CD4-positive, alpha-beta T cell treated with Interleukin-4 for 4 hours (primary cell): ENCODE results near the gene RPE.

Experiments
- DNase-seq: peaks from one replicate; pipeline ENCODE4 v3.0.0-alpha.2; 2020

RPE gene

DNA sequence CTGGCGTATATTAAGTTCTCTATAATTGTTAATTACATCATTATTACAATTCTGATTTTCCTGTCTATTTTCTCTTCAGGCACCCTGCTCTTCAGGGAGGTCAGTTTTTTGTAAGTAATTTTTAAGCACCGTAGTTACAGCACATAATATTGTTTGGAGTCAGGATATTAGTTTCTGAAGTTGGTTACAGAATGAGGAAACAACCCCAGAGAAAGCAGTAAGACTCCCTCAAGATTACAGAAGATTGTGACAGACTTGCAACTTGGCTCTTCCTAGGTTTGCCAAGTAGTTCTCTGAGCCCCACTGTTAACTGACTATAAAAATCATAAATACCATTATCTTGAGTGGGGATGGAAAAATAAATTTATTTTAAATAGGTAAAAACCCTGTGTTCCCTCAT is 921 bp downstream of the RPE start:
- DNase-seq, result no peak

DNA sequence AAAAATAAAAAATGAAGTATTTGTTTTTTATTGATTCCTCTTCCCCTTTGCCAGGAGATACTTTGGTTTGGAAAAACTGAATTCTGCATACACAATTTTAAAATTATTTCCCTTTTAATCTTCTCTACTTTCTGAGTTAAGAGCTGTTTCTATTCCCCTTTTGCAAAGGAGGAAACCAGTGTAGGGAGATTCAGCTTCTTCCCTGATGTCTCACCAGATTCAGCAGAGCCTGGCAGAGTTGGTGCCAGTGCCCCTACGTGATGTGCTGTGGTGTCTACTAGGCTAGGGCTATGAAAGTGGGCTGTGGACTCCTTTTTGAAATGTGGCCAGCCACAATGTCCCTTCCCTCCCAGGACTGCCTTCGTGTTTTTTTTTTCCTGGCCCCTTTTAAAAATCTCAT is 2.4 kb downstream of the RPE start:
- DNase-seq, result no peak

DNA sequence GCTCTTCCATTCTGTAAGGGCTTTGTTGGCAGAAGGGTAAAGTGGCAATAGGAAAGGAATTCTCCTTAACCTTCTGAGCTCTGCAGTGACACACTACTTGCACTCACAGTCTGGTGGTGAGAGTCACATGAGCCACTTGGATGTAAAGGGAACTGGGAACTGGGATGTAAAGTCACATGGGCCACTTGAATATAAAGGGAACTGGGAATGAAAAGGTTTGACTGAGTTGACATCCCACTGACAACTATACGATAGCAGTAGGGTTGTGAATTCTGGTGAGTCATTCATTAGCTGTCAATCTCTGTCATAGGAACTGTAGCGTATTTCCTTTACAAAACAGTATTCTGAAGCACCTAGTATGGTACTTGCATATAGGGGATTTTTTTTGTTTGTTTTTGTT is 5.5 kb downstream of the RPE start:
- no peak for DNase-seq

DNA sequence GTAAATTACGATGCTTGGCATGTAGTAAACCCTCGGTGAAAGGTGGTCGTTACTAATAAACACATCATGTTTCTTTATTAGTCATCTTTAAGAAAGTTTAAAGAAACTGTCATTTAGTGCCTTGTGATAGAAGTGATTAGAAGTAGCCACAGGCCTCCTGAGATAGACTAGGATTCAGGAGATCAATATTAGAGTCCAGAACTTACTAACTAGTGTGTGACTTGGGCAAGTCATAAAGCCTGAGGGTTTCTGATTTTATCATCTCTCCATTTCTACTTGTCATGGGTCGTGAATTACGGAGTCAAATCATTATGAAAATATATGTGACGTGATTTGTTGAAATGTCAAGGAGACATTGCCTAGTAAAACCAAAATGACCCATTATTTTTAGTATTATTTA is 6.7 kb downstream of the RPE start:
- DNase-seq, result no peak

DNA sequence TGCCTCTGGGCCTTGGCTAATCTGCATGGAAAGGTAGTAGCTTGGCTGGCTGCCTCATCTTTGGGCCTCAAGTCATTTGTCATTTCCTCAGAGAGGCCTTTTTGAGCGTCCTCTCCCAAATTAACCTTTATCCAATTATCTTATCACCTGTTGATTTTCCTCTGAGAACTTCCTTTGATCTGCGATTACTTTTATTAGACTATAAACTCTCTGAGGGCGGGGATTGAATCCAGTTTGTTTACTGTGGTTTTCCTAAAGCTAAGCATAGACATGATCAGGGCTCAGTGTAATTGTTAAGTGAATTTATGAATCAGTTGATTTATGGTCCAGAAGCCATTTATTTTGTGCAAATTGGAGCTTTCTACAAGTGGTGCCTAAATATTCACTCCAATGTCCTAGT is 7.5 kb downstream of the RPE start:
- DNase-seq, result no peak

DNA sequence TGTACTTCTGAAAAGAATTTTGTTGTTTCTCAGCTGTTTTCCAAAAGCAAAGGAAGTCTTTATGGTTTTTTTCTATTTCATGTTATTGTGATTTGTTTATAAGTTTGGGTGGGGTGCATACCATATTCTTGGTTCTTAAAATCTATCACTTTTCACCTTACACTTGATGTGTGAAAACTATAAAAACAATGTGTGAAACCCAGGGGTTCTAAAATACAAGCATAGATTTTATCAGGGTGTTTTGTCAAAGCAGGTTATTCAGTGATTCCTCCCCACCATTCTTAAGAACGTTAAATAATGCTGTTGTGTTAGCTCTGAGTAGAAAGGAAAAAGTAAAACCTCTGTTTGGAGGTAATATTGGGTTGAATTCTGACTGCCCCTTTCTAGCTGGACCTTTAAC is 17.7 kb downstream of the RPE start:
- DNase-seq, result no peak

DNA sequence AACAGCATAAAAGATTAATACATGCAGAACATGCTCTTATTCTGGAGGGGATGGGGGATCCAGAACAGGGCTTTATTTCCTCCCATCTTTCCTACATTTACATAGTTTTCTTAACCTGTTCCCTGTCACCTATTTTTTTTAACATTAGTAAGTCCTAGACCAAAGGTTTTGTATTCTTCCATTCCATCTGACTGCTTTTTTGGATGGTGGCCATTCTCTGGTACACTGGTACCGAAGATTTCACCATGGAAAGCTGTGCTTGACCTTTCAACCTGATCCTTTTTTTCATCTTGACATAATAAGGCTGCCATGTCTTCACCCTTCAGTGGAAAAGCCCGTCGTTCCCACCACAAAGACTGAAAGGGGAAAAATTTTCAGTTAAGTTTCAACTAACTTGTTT is 20.4 kb downstream of the RPE start:
- no peak for DNase-seq

DNA sequence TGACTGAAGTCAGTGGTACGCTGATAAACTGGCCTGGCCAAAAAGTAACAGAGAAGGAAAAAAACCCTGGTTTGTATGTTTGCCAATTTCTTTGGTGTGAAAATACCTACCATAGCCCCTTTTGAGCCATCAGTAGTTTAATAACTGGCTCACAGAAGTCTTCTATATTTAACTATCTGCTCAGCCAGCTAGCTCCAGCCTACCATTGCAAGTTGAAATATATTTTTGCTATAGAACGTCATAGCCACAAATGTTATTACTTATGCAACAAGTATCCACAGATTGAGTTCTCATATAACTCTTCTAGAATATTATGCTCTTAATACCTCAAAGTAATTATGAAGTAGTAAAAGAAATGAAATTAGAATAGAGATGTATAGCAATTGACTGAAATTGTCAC is 25.2 kb downstream of the RPE start:
- DNase-seq, result no peak

DNA sequence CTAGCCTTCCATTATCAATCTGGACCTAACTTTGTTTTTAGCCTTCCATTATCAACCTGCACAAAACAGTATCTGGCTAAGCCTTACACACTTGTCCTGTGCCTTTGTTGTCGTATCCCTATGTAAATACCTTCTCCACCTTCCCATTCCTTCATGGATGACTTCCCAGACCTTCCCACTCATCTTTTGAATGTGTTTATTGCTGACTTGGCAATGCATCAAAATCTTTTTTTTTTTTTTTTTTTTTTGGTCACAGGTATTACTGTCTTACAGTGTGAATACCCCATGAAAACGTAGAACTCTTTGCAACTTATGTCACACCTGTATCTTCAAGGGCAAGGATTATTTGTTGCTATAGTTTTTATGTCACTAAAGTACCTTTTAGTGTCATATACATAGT is 25.7 kb downstream of the RPE start:
- no peak for DNase-seq

DNA sequence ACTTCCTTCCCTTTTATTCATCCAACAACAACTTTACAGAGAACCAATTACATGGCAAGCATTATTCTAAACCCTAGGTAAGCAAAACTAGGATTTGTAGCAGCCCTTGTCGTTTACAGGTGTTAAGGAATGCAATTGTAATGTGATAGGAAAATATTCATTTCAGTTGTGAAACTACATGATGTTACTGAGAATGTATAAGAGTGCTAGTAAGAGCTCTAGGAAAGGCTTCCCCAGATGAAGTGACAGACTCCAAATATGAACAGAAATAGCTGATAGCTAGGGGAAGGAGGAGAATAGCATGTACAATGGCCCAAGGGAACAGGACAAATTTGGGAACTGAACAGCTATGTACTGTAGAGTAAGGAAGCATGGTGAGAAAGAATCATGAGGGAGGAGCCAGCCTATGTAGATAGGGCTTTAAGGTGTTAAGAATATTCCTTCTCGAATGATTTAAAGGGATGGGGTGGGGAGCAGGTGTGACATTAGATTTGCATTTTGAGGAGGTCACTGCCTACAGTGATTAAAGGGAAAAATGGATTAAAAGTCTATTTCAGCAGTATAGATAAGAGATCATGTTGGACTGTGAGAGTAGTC is 31.7 kb downstream of the RPE start:
- DNase-seq, result no peak

DNA sequence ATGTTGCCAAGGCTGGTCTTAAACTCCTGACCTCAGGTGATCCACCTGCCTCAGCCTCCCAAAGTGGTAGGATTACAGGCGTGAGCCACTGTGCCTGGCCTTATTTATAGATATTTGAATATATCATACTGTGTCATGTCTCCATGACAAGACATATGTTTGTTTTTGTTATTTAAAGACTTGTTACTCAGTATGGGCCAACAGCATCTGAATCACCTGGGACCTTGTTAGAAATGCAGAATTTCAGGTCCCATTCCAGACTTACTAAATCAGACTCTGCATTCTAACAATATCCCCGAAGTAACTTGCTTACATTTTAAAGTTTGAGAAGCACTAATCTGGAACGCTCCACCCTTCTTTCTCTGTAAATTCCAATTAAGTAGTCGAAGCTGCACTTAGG is 33.2 kb downstream of the RPE start:
- DNase-seq, result no peak

DNA sequence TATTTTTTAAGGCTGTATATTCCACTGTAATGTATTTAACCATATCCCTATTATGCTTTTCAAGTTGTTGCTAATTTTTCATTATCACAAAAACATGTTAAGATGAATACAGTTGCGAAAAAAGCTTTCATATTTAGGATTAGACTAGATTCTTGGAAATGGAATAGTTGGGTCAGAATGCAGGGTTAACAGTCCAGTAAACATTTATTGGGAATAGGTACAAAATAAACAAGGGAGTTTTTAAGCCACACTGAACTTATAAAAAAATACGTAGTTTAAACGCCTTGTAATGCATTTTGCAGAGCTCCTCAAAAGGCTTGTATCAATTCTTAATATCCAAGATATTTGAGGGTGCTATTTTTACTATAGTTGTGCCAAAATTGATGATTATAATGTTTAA is 35.6 kb downstream of the RPE start:
- no peak for DNase-seq

DNA sequence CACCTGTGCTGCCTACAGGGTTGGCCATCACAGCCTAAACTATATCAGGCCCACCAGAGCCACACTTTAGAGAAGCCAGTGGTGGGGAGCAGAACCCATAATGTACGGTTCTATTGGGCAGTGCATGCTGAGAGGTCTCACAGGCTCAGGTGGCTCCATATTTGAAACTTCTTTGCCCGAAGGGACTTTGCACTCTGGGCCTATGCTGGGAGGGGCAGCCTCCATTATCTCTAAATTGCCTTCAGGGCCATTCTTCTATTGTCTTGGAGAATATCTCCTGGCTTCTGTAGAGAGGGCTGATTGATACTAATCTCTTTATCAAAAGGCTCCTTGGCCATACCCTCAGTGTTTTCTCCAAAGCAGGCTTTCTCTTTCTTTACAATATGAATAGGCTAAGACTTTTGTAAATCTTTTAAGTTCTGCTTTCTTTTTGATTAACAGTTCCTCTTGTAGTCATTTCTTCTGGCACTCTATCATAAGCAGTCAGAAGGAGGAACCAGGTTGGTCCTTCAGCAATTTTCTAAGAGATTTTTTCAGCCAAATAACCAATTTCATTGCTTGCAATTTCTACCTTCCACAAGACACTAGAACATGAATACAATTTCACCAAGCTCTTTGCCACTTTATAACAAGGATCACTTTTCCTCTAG is 44.5 kb downstream of the RPE start:
- no peak for DNase-seq

DNA sequence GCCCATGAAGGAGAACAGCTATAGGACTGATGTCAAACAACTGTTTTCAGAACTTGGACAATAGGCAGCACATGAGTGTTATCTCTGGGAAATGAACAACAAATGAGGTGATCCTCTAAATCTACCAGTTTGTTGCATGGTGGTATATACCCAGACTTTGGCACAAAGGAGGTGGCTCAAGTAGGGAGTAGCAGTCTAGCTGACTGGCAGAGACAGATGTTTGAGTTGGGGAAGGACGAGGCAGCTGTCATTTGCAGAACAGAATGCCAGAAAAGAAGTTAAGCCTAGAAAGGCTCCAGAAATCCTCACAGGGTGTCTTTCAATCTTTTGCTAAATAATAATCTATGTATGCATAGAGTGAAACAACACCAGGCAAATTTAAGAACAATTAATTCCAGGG is 47.4 kb downstream of the RPE start:
- no peak for DNase-seq

DNA sequence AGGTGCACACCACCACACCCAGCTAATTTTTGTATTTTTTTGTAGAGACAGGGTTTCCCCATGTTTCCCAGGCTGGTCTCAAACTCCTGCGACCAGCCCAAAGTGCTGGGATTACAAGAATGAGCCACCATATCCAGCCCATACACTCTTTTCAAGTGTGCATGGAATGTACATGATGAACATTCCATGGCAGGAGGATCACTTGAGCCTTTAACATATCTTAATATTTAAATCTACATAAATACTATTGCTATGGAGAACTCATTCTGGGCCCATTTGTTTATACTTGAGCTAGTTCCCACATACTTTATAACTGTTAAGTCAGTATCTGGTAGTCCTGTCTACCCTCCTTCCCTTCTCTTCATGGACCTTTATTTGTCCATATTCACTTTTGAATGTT is 48.4 kb downstream of the RPE start:
- DNase-seq, result no peak

DNA sequence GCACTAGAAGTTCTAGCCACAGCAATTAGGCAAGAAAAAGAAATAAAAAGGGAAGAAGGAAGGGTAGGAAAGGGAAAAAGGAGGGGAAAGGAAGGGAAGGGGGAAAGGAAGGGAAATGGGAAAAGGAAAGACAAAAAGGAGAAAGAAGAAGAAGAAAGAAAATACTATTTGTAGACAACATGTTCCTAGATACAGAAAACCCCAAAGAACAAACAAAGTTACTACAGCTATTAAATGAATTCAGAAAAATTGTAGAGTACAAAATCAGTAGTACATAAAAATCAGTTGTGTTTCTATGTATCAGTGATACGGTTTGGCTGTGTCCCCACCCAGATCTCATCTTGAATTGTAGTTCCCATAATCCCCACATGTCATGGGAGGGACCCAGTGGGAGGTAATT is 52.3 kb downstream of the RPE start:
- no peak for DNase-seq

DNA sequence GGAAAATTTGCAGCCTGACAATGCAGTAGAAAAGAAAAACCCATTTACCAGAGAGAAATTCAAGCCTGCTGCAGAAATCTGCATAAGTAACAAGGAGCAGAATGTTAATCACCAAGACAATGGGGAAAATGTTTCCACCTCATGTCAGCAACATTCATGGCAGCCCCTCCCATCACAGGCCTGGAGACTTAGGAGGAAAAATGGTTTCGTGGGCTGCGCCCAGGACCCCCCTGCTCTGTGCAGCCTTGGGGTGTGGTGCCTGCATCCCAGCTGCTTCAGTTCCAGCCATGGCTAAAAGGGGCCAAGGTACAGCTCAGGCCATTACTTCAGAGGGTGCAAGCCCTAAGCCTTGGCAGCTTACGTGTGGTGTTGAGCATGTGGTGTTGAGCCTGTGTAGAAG is 53.4 kb downstream of the RPE start:
- DNase-seq, result no peak

DNA sequence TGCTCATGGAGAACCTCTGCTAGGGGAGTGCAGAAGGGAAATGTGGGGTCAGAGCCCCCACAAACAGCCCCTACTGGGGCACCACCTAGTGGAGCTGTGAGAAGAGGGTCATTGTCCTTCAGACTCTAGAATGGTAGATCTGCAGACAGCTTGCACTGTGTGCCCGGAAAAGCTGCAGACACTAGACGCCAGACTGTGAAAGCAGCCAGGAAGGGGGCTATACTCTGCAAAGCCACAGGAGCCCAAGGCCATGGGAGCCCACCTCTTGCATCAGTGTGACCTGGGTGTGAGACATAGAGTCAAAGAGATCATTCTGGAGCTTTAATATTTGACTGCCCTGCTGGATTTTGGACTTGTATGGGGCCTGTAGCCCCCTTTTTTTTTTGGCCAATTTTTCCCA is 60.9 kb downstream of the RPE start:
- DNase-seq, result no peak
